Transverse colon (tissue), 4 donors: ENCODE measurements around the gene DTNBP1. TPM values are rescaled to one million over a fixed set of nuclear protein-coding genes. Genes with fewer than 3 reads are reported as not detected.

ENCODE experiments used
- DNase-seq: peaks from one replicate; pipeline ENCODE4 v3.0.0-alpha.2; 2019
- H3K27ac ChIP-seq, 4 donors: fragments of 200-600 bp; sonication (generic); 2 replicates each; pipeline ENCODE4 v1.5.1; 2016 to 2018; ENCODE audit warnings: inconsistent platforms in 4 of 4
- H3K27me3 ChIP-seq: fragments of 200-600 bp; sonication (generic); 2 replicates; pipeline ENCODE4 v1.5.1; 2017; ENCODE audit warnings: inconsistent platforms
- H3K36me3 ChIP-seq, 4 donors: fragments of 200-600 bp; sonication (generic); 2 replicates each; pipeline ENCODE4 v1.5.1; 2017 to 2019; ENCODE audit warnings: inconsistent platforms in 4 of 4
- H3K4me1 ChIP-seq, 4 donors: fragments of 200-600 bp; sonication (generic); 2 replicates each; pipeline ENCODE4 v1.5.1; 2017 to 2020; ENCODE audit warnings: inconsistent platforms in 4 of 4
- H3K4me3 ChIP-seq, 4 donors: fragments of 200-600 bp; sonication (generic); 1 replicate in 1 of 4; 2 replicates in 3 of 4; pipeline versions ENCODE4 v1.5.1 to v1.6.1; 2017 to 2019; ENCODE audit warnings: inconsistent platforms in 4 of 4
- H3K9me3 ChIP-seq, 2 donors: fragments of 200-600 bp; sonication (generic); 2 replicates each; pipeline ENCODE4 v1.5.1; 2017 to 2019; ENCODE audit warnings: inconsistent platforms in 2 of 2
- EP300 ChIP-seq: sonication (generic); formaldehyde crosslinking; IDR thresholded peaks from one replicate; pipeline ENCODE4 v1.6.1; 2017; ENCODE audit warnings: antibody characterized with exemption, low read depth
- POLR2A ChIP-seq: fragments of 450-650 bp; IDR thresholded peaks from one replicate; pipeline ENCODE4 v1.6.1; 2016; ENCODE audit warnings: antibody characterized with exemption, mild to moderate bottlenecking, moderate library complexity
- POLR2AphosphoS5 ChIP-seq, 3 donors: sonication (generic); formaldehyde crosslinking; IDR thresholded peaks; one replicate each; pipeline ENCODE4 v1.6.1; 2016; ENCODE audit warnings: antibody characterized with exemption in 3 of 3
- WGBS, 2 donors: methylation state at CpG; one replicate each; pipeline ENCODE4 v1.1.5; 2018; ENCODE audit warnings: low coverage in 1 of 2; 5-methylcytosine and 5-hydroxymethylcytosine counted together
- in situ Hi-C, 4 donors: fragments of 200-750 bp; cut with MboI; loops; one replicate each; pipeline versions ENCODE4 v1.15.0 to v1.15.1; 2017; ENCODE audit warnings: low sequenced_read_pairs in 3 of 4, low pct_ligation_motif_present in 1 of 4, low pct_unique_long_range_greater_than_20kb in 1 of 4
- intact Hi-C: fragments of 100-400 bp; cut with DNase I; formaldehyde crosslinking; loops from one replicate; pipeline ENCODE4 v1.15.1; 2023; ENCODE audit warnings: low total_unique reads
- total RNA-seq, 4 donors: library from RNA; depleted of rRNA; stranded (reverse); fragments of >200 nt; gene quantifications; one replicate each; pipeline ENCODE4 v1.1.0, GENCODE V29; 2016
- TF ChIP-seq, protein P1 (sequence below), 5 experiments: fragments of 200-600 bp in 3 of 5; fragments of 450-650 bp in 2 of 5; sonication (generic) in 3 of 5; IDR thresholded peaks; 1 replicate in 2 of 5; 2 replicates in 3 of 5; pipeline ENCODE4 v1.5.1; 2016 to 2017; ENCODE audit warnings: antibody characterized with exemption in 5 of 5, inconsistent platforms in 3 of 5, mild to moderate bottlenecking in 2 of 5, moderate library complexity in 1 of 5

The DTNBP1 gene
- total RNA-seq, 4 donors from 2014 or later: 6.0 to 20.3 (median 16.0) TPM

DNA sequence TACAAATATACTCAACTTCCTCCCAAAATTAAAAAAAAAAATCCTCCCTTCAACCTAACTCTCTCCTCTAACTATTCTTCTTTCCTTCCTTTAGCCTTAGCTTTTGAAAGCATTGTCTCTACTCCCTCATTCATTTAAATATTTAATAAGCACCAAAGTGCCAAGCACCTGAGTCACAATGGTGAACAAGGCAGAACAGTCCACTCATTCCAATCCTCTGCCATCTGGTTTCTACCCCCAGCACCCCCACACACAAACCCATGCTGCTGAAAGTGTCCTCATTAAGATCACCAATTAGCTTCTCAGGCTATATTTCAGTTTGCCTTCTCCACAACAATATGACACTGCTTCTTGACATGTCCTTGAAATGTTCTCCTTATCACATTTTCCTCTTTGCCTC lies 76.3 kb downstream of the DTNBP1 start:
- in situ Hi-C loops: no loop called here
- no peaks in the 10 kb centered on the region for H3K36me3 ChIP-seq
- no peaks in the 10 kb centered on the region for H3K9me3 ChIP-seq
- DNase-seq: no peak
- H3K27ac ChIP-seq: no peak overlapping the region
- no peaks in the 10 kb centered on the region for H3K27me3 ChIP-seq
- intact Hi-C loops: no loop called here
- TF ChIP-seq POLR2AphosphoS5 (IDR thresholded peaks at IDR 0.05): no peak
- TF ChIP-seq, protein P1, sequence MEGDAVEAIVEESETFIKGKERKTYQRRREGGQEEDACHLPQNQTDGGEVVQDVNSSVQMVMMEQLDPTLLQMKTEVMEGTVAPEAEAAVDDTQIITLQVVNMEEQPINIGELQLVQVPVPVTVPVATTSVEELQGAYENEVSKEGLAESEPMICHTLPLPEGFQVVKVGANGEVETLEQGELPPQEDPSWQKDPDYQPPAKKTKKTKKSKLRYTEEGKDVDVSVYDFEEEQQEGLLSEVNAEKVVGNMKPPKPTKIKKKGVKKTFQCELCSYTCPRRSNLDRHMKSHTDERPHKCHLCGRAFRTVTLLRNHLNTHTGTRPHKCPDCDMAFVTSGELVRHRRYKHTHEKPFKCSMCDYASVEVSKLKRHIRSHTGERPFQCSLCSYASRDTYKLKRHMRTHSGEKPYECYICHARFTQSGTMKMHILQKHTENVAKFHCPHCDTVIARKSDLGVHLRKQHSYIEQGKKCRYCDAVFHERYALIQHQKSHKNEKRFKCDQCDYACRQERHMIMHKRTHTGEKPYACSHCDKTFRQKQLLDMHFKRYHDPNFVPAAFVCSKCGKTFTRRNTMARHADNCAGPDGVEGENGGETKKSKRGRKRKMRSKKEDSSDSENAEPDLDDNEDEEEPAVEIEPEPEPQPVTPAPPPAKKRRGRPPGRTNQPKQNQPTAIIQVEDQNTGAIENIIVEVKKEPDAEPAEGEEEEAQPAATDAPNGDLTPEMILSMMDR (IDR thresholded peaks at IDR 0.05): no peak
- no peak for TF ChIP-seq POLR2A
- no peak for TF ChIP-seq EP300
- H3K4me3 ChIP-seq: no peak overlapping the region
- H3K4me1 ChIP-seq: no peaks in the 10 kb centered on the region

DNA sequence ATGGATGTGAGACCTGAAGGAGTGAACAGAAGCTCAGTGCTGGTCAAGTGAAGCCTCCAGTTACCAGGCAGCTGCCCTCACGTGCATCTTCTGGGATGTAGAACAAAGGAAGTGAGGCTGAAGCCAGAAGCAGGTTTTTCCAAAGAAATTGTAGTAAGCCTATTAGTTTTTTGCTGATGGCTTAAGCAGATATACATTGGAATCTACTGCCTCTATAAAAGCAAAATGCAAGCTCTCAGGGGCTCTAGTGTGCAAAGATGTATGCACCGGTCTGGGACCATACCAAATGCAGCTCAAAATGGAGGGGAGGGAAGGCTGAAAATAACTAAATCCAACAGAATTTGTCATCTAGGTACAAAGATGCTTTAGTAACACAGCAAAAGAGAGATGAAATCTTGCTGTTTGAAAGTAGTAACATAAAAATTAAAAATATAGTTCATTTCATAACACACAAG lies 77.0 kb downstream of the DTNBP1 start:
- intact Hi-C loops: no loop called here
- WGBS, 2 donors: 87 to 100% methylated on average over 2 of the region's 2 CpGs
- TF ChIP-seq, protein P1 (IDR thresholded peaks at IDR 0.05): no peak
- TF ChIP-seq POLR2AphosphoS5 (IDR thresholded peaks at IDR 0.05) (no peak), EP300 (no peak), POLR2A (no peak)

DNA sequence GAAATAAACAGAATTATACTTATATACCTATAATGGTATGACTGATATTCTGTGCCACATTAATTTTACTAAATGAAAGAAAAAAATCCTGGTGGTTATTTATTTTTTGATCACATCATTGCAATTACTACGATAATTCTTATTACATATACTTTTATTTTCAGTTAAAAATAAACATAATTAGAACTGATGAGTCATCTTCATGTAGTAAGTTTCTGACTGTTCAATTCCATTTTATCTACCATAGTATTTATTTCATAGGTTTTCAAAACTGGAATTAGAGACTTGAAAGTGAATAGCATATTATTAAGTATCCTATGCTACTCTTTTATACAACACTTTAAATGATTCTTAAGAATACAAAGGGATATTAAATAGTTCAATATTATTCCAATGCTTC lies 80.3 kb downstream of the DTNBP1 start:
- Histone ChIP-seq H3K4me1 (peaks cover 0 to 11% (median 0%) of the 10 kb centered on the region in 4 donors), H3K27me3 (no peaks in the 10 kb centered on the region), H3K36me3 (no peaks in the 10 kb centered on the region), H3K9me3 (no peaks in the 10 kb centered on the region), H3K4me3 (no peak overlapping the region), H3K27ac (no peak overlapping the region)
- in situ Hi-C loops (no loop called here), intact Hi-C loops (no loop called here)
- TF ChIP-seq EP300 (no peak), POLR2A (no peak), POLR2AphosphoS5 (IDR thresholded peaks at IDR 0.05) (no peak)
- TF ChIP-seq, protein P1 (IDR thresholded peaks at IDR 0.05): no peak
- DNase-seq: no peak
- WGBS, 2 donors: 71 to 85% methylated on average over 1 of the region's 1 CpG

More for the DNA sequence above, 77.0 kb downstream of the DTNBP1 start:
- H3K4me1 ChIP-seq: no peaks in the 10 kb centered on the region
- no peak overlapping the region for H3K27ac ChIP-seq
- in situ Hi-C loops: no loop called here
- no peak for DNase-seq
- H3K4me3 ChIP-seq: no peak overlapping the region
- no peaks in the 10 kb centered on the region for H3K9me3 ChIP-seq
- no peaks in the 10 kb centered on the region for H3K36me3 ChIP-seq
- no peaks in the 10 kb centered on the region for H3K27me3 ChIP-seq

DNA sequence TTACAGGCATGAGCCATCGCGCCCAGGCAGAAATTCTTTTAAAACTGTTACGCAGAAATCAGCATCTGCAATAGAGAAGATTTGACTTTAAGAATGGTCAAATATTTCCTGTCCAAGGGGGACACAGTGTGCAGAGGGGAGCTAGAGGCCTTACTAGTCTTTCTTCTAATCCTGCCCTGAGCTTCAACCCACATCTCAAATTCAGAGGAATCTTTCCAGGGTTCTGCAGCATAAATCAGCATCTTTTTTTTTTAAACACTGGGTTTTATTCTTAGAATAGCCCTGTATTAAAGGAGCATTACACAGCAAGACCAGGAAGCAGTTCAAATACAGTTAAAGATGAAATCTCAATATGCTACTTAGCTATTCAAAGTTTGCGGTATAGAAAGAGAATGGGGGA lies 81.1 kb downstream of the DTNBP1 start:
- intact Hi-C loops: no loop called here
- no peaks in the 10 kb centered on the region for H3K9me3 ChIP-seq
- H3K27me3 ChIP-seq: no peaks in the 10 kb centered on the region
- in situ Hi-C loops: no loop called here
- no peak for DNase-seq
- WGBS, 2 donors: 57 to 99% methylated on average over 1 to 4 of the region's 4 CpGs
- no peaks in the 10 kb centered on the region for H3K36me3 ChIP-seq
- H3K4me3 ChIP-seq: no peak overlapping the region
- H3K4me1 ChIP-seq: peaks cover 0 to 11% (median 0%) of the 10 kb centered on the region in 4 donors
- H3K27ac ChIP-seq: no peak overlapping the region
- TF ChIP-seq EP300 (no peak), POLR2A (no peak), POLR2AphosphoS5 (IDR thresholded peaks at IDR 0.05) (no peak)
- TF ChIP-seq, protein P1 (IDR thresholded peaks at IDR 0.05): no peak
